Thoracic aorta (tissue), 2 donors: Measurements from ENCODE around the gene REXO4. TPM values are rescaled to one million over a fixed set of nuclear protein-coding genes. Genes with fewer than 3 reads are reported as not detected.

Experiments
- ATAC-seq: fragments of 150-250 bp; one replicate; pipeline ENCODE4 v1.8.0; 2017; ENCODE audit warnings: low read depth; ENCODE audit not compliant: insufficient number of reproducible peaks, low FRiP score
- DNase-seq: peaks from one replicate; pipeline ENCODE4 v3.0.0-alpha.2; 2020; ENCODE audit warnings: low spot score
- H3K27ac ChIP-seq, 2 donors: fragments of 200-600 bp; sonication (generic); 1 replicate in 1 of 2; 2 replicates in 1 of 2; pipeline ENCODE4 v1.5.1; 2016; ENCODE audit warnings: mild to moderate bottlenecking in 2 of 2, moderate library complexity in 2 of 2
- H3K27me3 ChIP-seq: fragments of 200-600 bp; sonication (generic); replicated peaks from 2 replicates; pipeline ENCODE4 v1.6.0; 2016; ENCODE audit warnings: mild to moderate bottlenecking; ENCODE audit not compliant: insufficient read depth
- H3K36me3 ChIP-seq: fragments of 200-600 bp; sonication (generic); one replicate; pipeline ENCODE4 v1.5.1; 2016
- H3K4me1 ChIP-seq, 2 donors: fragments of 200-600 bp; sonication (generic); 1 replicate in 1 of 2; 2 replicates in 1 of 2; pipeline versions ENCODE4 v1.5.1 to v1.6.0; 2016; ENCODE audit warnings: low read depth in 2 of 2, mild to moderate bottlenecking in 1 of 2; ENCODE audit not compliant: control insufficient read depth in 1 of 2
- H3K4me3 ChIP-seq: fragments of 200-600 bp; sonication (generic); 2 replicates; pipeline ENCODE4 v1.5.1; 2016; ENCODE audit warnings: mild to moderate bottlenecking
- H3K9me3 ChIP-seq: fragments of 200-600 bp; sonication (generic); 2 replicates; pipeline ENCODE4 v1.5.1; 2016
- total RNA-seq, 2 donors: library from RNA; depleted of rRNA; stranded (reverse); fragments of >200 nt; gene quantifications; one replicate each; pipeline versions ENCODE4 v1.1.0 to v1.2.3, GENCODE V29; 2016
- TF ChIP-seq, protein P1 (sequence below): fragments of 200-600 bp; sonication (generic); IDR thresholded peaks from one replicate; pipeline ENCODE4 v1.5.1; 2019; ENCODE audit warnings: antibody characterized with exemption

The REXO4 gene
- total RNA-seq, 2 donors from 2014 or later, result 7.7 to 18.6 TPM

DNA sequence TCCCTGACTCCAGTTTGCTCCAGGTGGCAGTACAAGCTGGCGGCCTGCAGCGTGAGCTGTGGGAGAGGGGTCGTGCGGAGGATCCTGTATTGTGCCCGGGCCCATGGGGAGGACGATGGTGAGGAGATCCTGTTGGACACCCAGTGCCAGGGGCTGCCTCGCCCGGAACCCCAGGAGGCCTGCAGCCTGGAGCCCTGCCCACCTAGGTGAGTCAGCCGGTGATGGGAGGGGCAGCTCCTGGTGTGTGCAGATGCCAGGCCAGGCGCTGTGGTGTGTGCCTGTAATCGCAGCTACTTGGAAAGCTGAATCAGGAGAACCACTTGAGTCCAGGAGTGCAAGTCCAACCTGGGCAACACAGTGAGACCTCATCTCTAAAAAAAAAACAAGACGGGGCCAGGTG lies 31.9 kb upstream of the REXO4 start:
- Histone ChIP-seq H3K36me3 (no peaks in the 10 kb centered on the region), H3K27me3 (no peaks in the 10 kb centered on the region), H3K27ac (no peak overlapping the region), H3K4me3 (no peak overlapping the region), H3K9me3 (no peaks in the 10 kb centered on the region), H3K4me1 (no peaks in the 10 kb centered on the region)
- TF ChIP-seq, protein P1, sequence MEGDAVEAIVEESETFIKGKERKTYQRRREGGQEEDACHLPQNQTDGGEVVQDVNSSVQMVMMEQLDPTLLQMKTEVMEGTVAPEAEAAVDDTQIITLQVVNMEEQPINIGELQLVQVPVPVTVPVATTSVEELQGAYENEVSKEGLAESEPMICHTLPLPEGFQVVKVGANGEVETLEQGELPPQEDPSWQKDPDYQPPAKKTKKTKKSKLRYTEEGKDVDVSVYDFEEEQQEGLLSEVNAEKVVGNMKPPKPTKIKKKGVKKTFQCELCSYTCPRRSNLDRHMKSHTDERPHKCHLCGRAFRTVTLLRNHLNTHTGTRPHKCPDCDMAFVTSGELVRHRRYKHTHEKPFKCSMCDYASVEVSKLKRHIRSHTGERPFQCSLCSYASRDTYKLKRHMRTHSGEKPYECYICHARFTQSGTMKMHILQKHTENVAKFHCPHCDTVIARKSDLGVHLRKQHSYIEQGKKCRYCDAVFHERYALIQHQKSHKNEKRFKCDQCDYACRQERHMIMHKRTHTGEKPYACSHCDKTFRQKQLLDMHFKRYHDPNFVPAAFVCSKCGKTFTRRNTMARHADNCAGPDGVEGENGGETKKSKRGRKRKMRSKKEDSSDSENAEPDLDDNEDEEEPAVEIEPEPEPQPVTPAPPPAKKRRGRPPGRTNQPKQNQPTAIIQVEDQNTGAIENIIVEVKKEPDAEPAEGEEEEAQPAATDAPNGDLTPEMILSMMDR, result no peak
- ATAC-seq (no peak), DNase-seq (no peak)

DNA sequence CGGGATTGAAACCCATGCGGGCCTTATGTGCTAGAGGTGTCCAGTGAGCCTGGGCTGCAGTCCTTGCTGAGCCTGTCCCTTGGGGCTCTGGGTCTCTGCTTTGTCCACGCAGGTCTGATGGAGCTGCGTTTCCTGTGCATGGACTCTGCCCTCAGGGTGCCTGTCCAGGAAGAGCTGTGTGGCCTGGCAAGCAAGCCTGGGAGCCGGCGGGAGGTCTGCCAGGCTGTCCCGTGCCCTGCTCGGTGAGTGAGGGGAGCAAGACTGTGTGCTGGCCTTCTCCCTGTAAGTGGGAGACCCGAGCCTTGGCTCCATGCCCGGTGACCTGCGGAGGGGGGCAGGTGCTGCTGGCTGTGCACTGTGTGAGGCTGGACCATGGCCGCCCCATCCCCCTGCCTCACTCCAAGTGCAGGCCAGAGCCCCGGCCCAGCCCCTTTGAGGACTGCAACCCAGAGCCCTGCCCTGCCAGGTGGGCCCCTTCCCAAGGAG lies 30.7 kb upstream of the REXO4 start:
- no peaks in the 10 kb centered on the region for H3K9me3 ChIP-seq
- ATAC-seq (no peak), DNase-seq (no peak)
- no peak overlapping the region for H3K4me3 ChIP-seq
- no peaks in the 10 kb centered on the region for H3K36me3 ChIP-seq
- H3K27ac ChIP-seq, result no peak overlapping the region
- TF ChIP-seq, protein P1, result no peak
- no peaks in the 10 kb centered on the region for H3K4me1 ChIP-seq
- no peaks in the 10 kb centered on the region for H3K27me3 ChIP-seq

DNA sequence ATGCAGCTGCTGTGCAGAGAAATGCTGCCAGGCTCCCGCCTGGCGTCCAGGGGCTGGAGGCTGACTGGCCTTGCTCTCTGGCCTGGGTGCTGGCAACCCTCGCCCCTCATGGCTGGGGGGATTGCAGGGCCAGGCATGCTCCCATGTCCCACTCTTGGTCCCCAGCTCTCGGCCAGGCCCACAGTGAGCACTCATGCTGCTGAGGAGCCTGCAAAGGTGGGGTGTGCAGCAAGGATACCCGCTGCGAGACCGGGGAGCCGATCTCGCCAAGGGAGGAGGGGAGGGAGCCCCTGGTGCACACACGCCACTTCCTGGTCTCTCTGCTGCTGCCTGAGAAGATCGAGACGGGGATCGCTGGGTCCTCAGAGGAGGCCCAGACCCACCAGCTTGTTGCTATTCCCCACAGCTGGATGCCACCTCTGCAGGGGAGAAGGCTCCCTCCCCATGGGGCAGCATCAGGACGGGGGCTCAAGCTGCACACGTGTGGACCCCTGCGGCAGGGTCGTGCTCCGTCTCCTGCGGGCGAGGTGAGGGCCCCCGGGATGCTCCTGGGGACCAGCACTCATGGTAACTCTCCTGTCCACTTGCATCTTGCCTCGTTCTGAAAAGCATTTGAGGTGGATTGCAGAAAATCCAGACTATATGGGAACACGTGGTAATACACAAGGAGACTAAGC lies 27.6 kb upstream of the REXO4 start:
- no peaks in the 10 kb centered on the region for H3K9me3 ChIP-seq
- no peaks in the 10 kb centered on the region for H3K27me3 ChIP-seq
- TF ChIP-seq, protein P1, result no peak
- ATAC-seq (no peak), DNase-seq (no peak)
- no peak overlapping the region for H3K27ac ChIP-seq
- no peaks in the 10 kb centered on the region for H3K36me3 ChIP-seq
- no peak overlapping the region for H3K4me3 ChIP-seq
- H3K4me1 ChIP-seq, result no peaks in the 10 kb centered on the region

DNA sequence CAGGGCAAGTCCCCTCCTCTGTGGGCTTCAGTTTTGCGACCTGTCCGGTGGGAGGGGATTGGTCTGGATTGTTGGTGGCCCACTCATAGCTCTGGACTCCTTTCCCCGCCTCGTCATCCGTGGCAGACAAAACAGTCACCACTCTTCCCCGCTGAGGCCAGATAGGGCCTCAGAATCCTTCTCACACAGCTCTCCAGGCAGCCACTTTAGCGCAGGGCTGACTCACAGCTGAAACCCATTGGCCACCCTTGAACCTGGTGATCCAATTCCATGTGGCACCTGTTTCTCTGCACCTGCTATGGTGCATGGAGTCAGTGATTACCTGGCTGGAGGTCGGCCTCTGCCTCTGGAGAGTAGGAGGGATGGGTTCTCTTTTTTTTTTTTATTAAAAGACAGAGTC lies 26.2 kb upstream of the REXO4 start:
- no peak overlapping the region for H3K4me3 ChIP-seq
- no peak overlapping the region for H3K27ac ChIP-seq
- TF ChIP-seq, protein P1, result no peak
- H3K27me3 ChIP-seq, result no peaks in the 10 kb centered on the region
- H3K9me3 ChIP-seq, result no peaks in the 10 kb centered on the region
- no peaks in the 10 kb centered on the region for H3K36me3 ChIP-seq
- DNase-seq, result no peak
- ATAC-seq, result no peak
- H3K4me1 ChIP-seq, result no peaks in the 10 kb centered on the region

DNA sequence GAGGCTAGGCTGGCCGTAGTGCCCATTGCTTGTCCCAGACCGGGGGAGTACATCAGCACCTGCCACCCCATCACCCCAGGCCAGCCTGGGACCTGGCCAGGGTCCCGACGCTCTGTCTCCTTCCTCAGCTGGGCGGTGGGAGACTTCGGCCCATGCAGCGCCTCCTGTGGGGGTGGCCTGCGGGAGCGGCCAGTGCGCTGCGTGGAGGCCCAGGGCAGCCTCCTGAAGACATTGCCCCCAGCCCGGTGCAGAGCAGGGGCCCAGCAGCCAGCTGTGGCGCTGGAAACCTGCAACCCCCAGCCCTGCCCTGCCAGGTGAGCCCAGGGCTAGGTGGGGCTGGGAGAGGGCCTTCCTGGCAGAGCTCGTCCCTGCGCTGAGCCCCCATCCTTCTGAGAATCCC lies 25.4 kb upstream of the REXO4 start:
- TF ChIP-seq, protein P1, result no peak
- Histone ChIP-seq H3K4me3 (no peak overlapping the region), H3K36me3 (no peaks in the 10 kb centered on the region), H3K27ac (no peak overlapping the region), H3K4me1 (no peaks in the 10 kb centered on the region), H3K9me3 (no peaks in the 10 kb centered on the region), H3K27me3 (no peaks in the 10 kb centered on the region)
- DNase-seq (no peak), ATAC-seq (no peak)
